HG03439 (cell line): Measurements from ENCODE around the gene TSPAN18.

Source experiments
- ATAC-seq: cut with Tn5 transposase; IDR thresholded peaks from one replicate; pipeline ENCODE4 v1.9.1; 2021; ENCODE audit warnings: mild to moderate bottlenecking, moderate library complexity; ENCODE audit not compliant: unreplicated experiment

Gene TSPAN18

DNA sequence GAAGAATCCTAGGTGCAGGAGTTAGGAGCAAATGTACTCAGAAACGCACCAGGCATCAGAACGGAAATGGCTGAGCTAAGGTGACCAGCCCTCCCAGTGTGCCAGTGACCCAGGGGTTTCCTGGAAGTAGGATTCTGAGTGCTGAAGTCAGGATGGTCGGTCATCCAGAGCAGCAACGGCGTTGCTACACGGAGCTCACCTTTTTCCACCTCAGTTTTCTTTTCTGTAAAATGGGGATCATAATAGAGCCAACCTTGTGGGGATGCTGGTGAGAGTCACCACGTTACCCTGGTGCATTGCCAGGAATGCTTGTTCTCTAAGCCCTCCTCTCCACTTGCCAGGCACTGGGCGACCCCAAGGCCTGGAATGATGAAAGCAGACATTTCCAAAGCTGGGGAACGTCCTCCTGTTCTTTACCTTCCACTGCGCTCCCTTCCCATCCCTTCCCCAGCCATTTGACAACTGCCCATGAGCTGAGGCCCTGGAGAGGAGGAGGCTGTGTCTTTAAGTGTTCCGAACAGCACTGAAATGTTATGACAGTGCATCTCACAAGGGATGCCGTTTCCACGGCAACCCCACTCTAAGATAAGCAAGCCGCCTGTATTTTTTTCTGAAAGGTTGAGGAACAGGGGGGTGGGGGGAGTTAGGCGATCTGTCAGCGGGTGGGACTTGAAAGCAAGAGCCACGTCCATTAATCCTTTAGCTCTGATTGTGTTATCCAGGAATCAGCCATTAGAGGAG is 66.8 kb downstream of the TSPAN18 start:
- no peak for ATAC-seq

DNA sequence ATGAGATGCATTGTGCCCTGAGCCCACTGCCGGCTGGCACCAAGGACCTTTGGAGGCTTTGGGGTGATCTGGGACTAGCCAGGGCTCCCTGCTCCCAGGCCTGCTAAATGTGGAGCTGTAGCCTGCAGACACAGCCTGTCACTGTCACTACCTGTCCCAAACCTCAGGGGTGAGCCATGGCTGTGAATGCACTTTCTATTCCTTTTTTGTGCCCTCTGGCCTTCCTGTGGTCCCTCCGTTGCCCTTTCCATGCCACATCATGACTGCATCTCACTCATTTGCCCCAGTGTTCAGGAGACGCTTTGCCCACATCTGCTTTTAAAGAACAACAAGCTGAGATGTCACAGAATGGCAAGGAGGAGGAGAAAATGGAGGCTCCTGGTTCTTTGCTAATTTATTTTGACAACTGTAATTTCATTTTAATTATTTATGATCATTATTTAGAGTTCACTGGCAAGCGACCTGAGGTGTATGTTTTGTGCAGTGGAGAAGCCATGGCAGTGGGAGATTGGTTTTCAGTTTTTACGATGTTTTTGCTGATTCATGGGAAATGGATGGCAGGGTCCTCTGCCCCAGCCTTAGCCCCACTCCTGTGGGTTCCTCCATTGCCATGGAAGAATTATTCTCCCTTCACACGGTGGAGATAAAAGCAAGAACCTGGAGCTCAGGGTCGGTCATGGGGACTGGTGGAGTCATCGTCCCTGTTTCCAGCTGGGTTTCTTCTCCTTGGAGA is 69.2 kb downstream of the TSPAN18 start:
- ATAC-seq, result no peak

DNA sequence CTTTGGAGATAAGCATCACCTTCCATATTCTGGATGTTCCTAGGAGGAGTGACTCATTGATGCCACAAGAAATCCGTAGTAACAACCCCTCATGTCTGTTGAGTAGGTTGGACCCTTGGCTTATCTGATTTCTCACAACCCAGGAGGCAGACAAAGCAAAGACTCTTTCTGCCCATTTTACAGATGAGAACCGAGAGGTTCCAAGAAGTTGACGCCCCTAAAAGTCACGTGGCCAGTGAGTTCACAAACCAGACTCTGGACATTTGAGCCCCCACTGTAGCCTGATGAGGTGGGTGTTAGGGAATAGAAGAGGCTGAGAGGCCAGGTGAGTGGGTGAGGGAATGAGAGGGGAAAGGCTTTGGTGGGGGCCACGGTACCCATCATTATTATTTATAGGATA is 70.3 kb downstream of the TSPAN18 start:
- no peak for ATAC-seq

GRCh38 chr11:44797886-44798606 is 71.3 kb downstream of the TSPAN18 start:
- ATAC-seq, result no peak

DNA sequence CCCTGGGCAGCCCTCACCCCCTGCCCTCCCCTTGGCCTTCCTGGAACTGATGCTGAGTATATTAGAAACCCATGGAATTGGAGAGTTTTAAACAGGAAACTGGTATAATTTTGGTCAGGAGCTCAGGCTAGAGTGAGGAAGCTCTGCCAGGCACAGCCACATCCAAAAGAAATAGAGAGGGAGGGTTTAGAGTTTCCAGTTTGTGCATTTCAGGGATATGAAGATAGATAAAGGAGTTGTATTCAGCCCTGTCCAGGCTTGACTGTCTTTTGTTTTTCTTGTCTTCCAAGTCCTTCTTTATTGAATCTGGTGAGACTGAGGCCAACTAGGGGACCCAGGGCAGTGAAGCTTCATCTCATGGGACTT is 71.8 kb downstream of the TSPAN18 start:
- no peak for ATAC-seq

- ATAC-seq, result no peak
Measured at GRCh38 chr11:44799012-44799411, 72.2 kb downstream of the TSPAN18 start.

DNA sequence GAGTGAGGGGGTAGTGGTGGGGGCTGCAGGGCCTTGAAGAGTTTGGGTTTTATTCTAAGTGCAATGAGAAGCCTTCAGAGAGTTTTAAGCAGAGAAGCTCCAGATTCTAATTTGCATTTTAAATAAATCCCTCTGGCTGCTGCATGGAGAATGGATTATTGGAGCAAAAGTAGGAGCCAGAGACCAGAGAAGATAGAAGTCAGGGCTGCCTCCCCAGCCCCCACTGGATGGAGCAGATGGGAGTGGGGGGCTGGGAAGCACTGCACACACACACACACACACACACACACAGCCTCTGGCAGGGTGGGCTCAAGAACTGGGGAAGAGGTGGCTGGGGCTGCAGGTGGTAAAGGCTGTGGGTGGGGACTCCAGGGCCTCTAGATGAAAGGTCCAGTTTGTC is 75.6 kb downstream of the TSPAN18 start:
- no peak for ATAC-seq

GRCh38 chr11:44803009-44803408 is 76.2 kb downstream of the TSPAN18 start:
- no peak for ATAC-seq

GRCh38 chr11:44804449-44805437 is 78.0 kb downstream of the TSPAN18 start:
- no peak for ATAC-seq

GRCh38 chr11:44805596-44805995 is 78.8 kb downstream of the TSPAN18 start:
- no peak for ATAC-seq

DNA sequence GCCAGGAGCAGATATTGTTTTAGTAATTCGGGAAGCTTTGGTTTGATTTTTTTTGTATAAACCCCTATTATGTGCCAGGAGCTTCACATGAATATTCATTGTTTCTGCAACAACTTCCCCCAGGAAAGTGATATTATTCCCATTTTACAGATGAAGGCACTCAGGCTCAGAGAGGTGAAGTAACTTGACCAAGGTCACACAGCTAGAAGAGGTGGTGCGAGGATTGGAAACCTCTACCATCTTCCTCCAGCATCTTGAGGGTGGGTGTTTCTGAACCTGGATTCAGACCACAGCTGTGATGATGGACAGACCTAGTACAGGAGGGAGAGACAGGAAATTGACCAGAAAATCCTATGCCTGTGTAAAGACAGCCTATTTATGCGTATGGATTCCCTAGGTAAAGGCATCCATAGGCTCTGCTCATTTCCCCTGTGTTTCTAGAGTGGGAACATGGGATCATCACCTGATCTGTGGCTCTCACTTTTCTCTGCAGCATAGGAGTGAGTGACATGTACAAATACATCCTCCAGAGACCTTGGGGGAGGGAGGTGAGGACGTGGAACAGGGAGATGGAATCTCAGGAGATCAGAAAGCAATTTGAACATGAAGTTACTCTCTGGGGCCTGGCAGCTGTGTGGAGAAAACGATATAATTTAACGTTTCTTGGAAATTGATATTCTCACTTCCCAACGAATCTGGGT is 81.4 kb downstream of the TSPAN18 start:
- no peak for ATAC-seq

DNA sequence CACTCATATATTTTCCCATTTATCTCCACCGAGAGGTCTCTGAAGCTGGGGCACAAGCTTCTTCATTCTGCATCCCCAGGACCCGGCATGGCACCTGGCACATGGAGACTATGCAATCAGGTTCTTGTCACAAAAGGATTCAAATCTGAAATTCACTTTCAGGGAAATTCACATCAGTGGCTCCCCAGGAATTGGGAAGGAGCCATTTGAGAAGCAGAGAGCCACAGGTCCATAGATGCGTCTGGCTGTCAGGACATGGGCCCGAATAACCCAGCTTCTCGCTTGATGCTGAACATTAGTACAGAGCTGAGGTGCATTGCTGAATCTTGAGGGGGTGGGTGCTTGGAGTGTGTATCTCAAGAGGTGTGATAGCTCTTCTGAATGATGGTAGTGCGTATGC is 82.5 kb downstream of the TSPAN18 start:
- ATAC-seq, result no peak

DNA sequence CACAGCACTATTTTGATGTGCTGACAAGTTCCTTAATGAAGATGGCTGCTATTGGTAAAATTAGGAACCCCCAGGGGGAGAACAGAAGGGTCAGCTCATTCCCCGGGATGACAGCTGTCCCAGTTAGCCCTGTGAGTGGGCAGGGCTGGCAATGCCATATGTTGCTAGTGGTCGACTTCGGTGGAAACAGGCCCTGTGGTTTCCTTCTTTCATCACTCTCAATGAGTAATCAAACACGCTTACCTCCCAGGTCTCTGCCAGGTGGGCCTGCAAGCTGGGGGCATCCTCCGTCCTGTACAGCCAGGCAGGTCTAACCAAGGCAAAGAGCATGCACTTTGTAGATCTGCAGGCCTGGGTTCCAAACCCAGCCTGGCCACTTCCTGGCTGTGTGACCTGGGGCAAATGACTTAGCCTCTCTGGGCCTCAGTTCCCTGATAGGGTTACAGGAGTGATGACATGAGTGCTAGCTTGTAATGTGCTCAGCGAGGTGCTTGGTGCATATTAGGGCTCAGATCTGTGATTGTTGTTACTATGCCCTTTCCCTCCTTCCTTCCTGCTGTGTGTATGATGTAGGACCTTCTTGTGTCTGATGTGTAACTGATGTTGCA is 85.2 kb downstream of the TSPAN18 start:
- no peak for ATAC-seq

DNA sequence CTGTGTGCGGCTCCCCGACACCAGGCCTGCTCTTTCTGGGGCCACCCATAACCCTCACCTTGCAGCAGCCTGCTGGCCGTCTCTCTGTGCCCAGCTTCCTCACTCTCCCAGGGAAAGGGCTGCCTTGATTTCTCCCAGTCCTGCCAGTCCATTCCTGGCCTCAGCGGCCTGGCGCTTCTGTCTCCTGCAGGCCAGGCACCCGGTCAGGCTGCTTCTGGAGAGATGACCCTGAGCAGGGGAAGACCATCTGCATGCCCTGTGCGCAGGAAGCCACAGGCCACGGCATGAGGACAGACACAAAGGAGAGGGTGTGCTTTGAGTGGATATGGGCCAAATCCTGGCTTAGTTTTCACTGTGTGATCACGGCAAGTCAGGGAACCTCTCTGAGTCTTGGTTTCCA is 86.2 kb downstream of the TSPAN18 start:
- ATAC-seq, result no peak

- ATAC-seq, result no peak
Measured at GRCh38 chr11:44813401-44813800, 86.6 kb downstream of the TSPAN18 start.

- no peak for ATAC-seq
Measured at GRCh38 chr11:44814881-44815592, 88.3 kb downstream of the TSPAN18 start.

- no peak for ATAC-seq
Measured at GRCh38 chr11:44815917-44816456, 89.2 kb downstream of the TSPAN18 start.

- no peak for ATAC-seq
Measured at GRCh38 chr11:44816761-44817160, 90.0 kb downstream of the TSPAN18 start.
